Umbilical cord (tissue), 2 donors: ENCODE results near the gene NRG3. TPM values are rescaled to one million over a fixed set of nuclear protein-coding genes. Genes with fewer than 3 reads are reported as not detected.
"Not testable (repeated sequence)": the region's sequence is repeated elsewhere in the genome, so short reads cannot be mapped to it uniquely, and the experiment has no call there.

Source experiments
- DNase-seq: peaks from one replicate; pipeline ENCODE4 v3.0.0-alpha.2; 2015; ENCODE audit warnings: low spot score
- total RNA-seq: library from RNA; depleted of rRNA; stranded (reverse); fragments of >200 nt; gene quantifications from one replicate; pipeline ENCODE4 v1.2.3, GENCODE V29; 2014; ENCODE audit warnings: low replicate concordance; ENCODE audit not compliant: insufficient read depth

NRG3 gene
- total RNA-seq, 1 donor from 2014 or later = 0.72 TPM

GRCh38 chr10:82980321-82980720 lies 1105.3 kb downstream of the NRG3 start:
- no peak for DNase-seq

GRCh38 chr10:82981137-82981723 lies 1106.2 kb downstream of the NRG3 start:
- DNase-seq = no peak

- peak; percentile 88 for DNase-seq
Measured at GRCh38 chr10:82982110-82982608, 1107.2 kb downstream of the NRG3 start.

GRCh38 chr10:82986216-82986615 lies 1111.2 kb downstream of the NRG3 start:
- no peak for DNase-seq

DNA sequence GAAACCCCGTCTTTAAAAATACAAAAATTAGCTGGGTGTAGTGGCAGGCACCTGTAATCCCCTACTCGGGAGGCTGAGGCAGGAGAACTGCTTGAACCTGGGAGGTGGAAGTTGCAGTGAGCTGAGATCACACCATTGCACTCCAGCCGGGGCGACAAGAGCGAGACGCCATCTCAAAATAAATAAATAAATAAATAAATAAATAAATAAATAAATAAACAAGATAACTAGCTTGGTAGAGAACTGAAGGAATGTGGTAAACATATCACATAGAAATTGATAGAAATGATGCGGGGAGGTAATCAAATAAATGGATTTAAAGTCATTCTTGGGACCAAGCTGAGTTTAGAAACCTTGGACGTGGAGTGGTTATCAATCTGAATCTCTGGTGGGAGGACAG lies 1131.5 kb downstream of the NRG3 start:
- not testable (repeated sequence) for DNase-seq

- DNase-seq = no peak
Measured at GRCh38 chr10:83007510-83007909, 1132.5 kb downstream of the NRG3 start.

DNA sequence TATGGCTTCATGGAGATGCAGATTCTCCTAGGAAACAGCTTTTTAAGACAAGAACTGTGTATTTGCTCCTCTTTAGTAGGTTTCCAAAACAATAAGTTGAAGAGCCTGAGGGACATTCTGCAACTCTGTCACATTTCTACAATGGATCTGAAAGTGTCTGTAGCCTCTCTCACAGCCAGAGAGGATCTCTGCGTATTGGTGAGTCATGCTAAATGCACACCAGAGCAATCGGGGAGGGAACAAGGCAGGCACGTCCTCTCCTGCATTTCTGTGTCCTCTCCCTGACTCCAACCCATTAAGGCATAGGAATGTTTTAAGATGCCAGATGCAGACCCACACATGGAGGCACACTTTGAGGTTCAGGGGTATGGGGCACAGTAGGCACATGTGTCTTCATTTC lies 1137.9 kb downstream of the NRG3 start:
- DNase-seq = peak; percentile 80

DNA sequence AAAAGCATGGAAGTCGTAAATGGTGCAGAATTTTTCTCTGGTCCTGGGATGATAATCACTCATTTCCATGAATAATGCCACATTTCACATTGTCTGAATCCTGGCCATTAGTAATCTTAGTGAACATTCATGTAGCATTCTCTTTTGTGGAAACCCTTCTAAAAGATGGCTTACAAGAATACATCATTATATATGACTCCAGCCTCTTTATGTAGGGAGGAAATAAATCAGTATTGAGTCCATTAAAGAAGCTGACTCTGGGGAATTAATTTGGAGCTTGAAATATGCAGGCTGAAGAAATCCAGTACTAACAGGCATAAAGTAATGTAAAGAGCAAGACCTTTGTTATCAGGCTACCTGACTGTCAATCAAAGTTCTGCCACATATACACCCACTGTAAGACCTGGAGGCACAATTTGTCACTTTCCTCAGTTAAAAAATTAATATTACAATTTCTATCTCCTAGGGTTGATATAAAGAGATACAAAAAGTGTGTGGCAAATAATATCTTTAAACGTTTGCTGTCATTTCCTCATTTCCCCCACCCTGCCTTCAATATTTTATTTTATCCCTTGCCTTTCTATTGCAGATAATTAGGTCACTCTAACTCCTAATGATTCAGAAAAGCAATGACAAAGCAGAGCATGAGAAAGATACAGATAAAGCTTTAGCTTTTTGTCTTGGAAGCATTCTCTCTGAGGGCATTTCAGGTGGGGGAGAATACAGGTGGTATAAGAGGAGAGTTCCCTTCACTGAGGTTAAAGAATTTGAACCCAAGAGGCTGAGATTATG lies 1142.3 kb downstream of the NRG3 start:
- peak; percentile 11 for DNase-seq

DNA sequence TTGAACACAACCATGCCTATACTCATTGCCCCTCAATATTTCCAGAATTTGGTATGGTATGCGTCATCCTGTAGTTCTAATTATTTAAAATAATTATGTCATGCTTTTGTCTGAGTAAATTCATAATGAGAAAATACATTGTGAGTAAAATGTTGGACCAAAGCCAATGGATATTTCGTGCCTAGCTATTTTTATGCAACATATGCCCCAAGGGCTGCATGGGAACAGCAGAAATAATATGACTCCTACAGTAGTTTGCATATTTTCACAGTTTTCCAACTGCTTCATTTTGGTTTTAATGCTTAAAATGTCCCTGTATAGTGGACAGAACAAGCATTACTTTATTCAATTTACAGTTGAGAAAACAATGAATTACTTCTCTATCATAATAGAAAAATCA lies 1148.7 kb downstream of the NRG3 start:
- DNase-seq = peak; percentile 36
